Measurements from ENCODE around the gene MASTL.

Gene MASTL

DNA sequence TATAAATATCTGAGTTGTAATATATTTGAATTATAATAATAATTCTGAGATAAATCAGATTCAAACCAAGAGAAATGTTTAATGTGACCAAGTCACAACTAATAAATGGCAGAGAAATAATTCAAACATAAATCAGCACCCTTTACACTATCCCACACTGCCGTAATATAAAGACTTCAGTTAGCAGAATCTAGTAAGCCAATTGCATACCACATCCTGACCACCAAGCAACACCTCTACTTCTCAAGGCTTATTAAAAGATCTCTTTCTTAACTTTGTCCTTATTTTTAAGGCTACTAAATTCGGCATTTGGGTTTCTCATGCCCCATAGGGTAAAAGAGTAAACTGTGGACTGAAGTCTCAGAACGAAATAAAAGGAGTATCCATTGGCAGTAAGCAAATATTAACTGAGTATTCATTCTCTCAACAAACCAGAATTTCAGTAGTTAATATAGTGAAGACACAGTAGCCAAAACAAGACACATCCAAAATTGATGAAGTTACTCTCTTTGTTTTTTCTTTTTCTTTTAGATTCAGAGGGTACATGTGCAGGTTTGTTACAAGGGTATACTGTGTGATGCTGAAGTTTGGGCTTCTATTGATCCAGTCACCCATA, 70.6 kb downstream of the MASTL start:
- DNase-seq, result no peak

DNA sequence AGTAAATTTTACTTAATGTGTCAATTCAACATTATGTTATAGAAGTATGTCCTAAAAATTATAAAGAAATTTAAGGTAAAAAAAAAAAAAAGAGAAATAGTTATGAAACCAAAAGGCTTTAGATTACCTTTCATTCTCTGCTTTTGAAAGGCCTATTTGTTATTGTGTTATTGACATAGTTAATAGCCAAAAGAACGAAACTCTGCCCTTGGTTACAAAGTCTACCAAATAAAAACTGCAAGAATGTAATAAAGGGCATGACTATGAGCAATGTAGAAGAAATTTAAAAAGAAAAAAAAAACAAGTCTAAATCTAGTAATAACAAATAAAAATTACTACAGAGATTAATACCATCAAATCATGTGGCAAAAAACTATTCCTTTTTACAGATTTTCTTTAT, 74.9 kb downstream of the MASTL start:
- DNase-seq, result no peak

DNA sequence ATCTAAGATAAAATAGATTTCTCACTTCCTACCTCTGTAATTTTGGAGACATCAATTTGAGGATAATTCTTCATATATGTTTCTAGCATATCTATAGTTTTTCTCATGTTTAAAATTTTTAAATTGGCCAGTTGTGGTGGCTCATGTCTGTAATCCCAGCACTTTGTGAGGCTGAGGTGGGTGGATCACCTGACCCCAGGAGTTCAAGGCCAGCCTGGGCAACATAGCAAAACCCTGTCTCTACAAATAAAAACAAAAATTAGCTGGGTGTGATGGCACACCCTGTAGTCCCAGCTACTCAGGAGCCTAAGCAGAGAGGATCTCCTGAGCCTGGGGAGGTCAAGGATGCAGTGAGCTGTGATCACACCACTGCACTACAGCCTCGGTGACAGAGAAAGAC, 80.6 kb downstream of the MASTL start:
- DNase-seq, result no peak

Measured in cerebellar nuclear complex (tissue), 1 donor.